Measurements from ENCODE around the gene FAM50B. TPM values are rescaled to one million over a fixed set of nuclear protein-coding genes. Genes with fewer than 3 reads are reported as not detected.
"Not testable (repeated sequence)": the region's sequence is repeated elsewhere in the genome, so short reads cannot be mapped to it uniquely, and the experiment has no call there.

Gene FAM50B
- total RNA-seq, 1 experiment from 2014 or later, result 14.3 TPM

- Histone ChIP-seq H3K27me3 (ENCODE audit: insufficient read depth, low read depth) (no peaks in the 10 kb centered on the region), H2AFZ (no peak overlapping the region), H3K36me3 (ENCODE audit: low read depth) (no peaks in the 10 kb centered on the region), H4K20me1 (ENCODE audit: insufficient read depth) (no peaks in the 10 kb centered on the region), H3K4me1 (replicated peaks; ENCODE audit: insufficient read depth) (no peaks in the 10 kb centered on the region), H3K9me2 (ENCODE audit: insufficient read depth) (no peaks in the 10 kb centered on the region), H3F3A (ENCODE audit: insufficient read depth, low read depth) (no peaks in the 10 kb centered on the region), H3K79me2 (ENCODE audit: low read depth) (no peaks in the 10 kb centered on the region), H3K27ac (no peak overlapping the region), H3K9me3 (ENCODE audit: insufficient read depth, low read depth) (no peaks in the 10 kb centered on the region), H3K4me3 (no peak overlapping the region), H3K4me2 (no peak overlapping the region)
- POLR2A ChIA-PET (ENCODE audit: unreplicated experiment), result no interaction called here
- intact Hi-C loops (cut with micrococcal nuclease; ENCODE audit: unreplicated experiment), result no loop called here
- DNase-seq, result no peak
- no TSS peak for BruUV-seq (replicated peaks)
- CTCF ChIA-PET, result interaction anchor here (0.6 kb wide), 1 partner anchor 73 kb away, joined by 6 read pairs; no protein-coding TSS in a partner anchor
- TF ChIP-seq EZH2 (IDR thresholded peaks at IDR 0.05; ENCODE audit: low read depth), result no peak
- no peak for TF ChIP-seq CTCF (conservative IDR thresholded peaks at IDR 0.05)
These were observed 10.8 kb downstream of the FAM50B start for GRCh38 chr6:3859878-3860552.

- Histone ChIP-seq H3K27ac (no peak overlapping the region), H3K27me3 (ENCODE audit: insufficient read depth, low read depth) (no peaks in the 10 kb centered on the region), H3K79me2 (ENCODE audit: low read depth) (no peaks in the 10 kb centered on the region), H2AFZ (no peak overlapping the region), H3K9me3 (ENCODE audit: insufficient read depth, low read depth) (no peaks in the 10 kb centered on the region), H3K4me3 (no peak overlapping the region), H3K4me2 (no peak overlapping the region), H3K9me2 (ENCODE audit: insufficient read depth) (no peaks in the 10 kb centered on the region), H3K36me3 (ENCODE audit: low read depth) (no peaks in the 10 kb centered on the region), H4K20me1 (ENCODE audit: insufficient read depth) (no peaks in the 10 kb centered on the region), H3K4me1 (replicated peaks; ENCODE audit: insufficient read depth) (no peaks in the 10 kb centered on the region), H3F3A (ENCODE audit: insufficient read depth, low read depth) (no peaks in the 10 kb centered on the region)
- intact Hi-C loops (cut with micrococcal nuclease; ENCODE audit: unreplicated experiment), result no loop called here
- ChIA-PET POLR2A (ENCODE audit: unreplicated experiment) (interaction anchor here (0.5 to 0.6 kb wide), 4 partner anchors 12 to 607 kb away, joined by 3 to 7 read pairs (median 4); partner anchors contain the start of gene FAM50B), CTCF (interaction anchor here (0.7 kb wide), 1 partner anchor 11 kb away, joined by 3 read pairs; no protein-coding TSS in a partner anchor)
- TF ChIP-seq CTCF (conservative IDR thresholded peaks at IDR 0.05) (no peak), EZH2 (IDR thresholded peaks at IDR 0.05; ENCODE audit: low read depth) (no peak)
- no TSS peak for BruUV-seq (replicated peaks)
- no peak for DNase-seq
These were observed 12.3 kb downstream of the FAM50B start for GRCh38 chr6:3861424-3861823.

GRCh38 chr6:3862038-3862437 is 12.9 kb downstream of the FAM50B start:
- no peak overlapping the region for H3K4me3 ChIP-seq
- no peak for DNase-seq
- H3K27ac ChIP-seq, result no peak overlapping the region
- H4K20me1 ChIP-seq (ENCODE audit: insufficient read depth), result no peaks in the 10 kb centered on the region
- no peaks in the 10 kb centered on the region for H3K9me3 ChIP-seq (ENCODE audit: insufficient read depth, low read depth)
- no peak overlapping the region for H2AFZ ChIP-seq
- no peaks in the 10 kb centered on the region for H3K9me2 ChIP-seq (ENCODE audit: insufficient read depth)
- no peak for TF ChIP-seq CTCF (conservative IDR thresholded peaks at IDR 0.05)
- no peak for TF ChIP-seq EZH2 (IDR thresholded peaks at IDR 0.05; ENCODE audit: low read depth)
- no peaks in the 10 kb centered on the region for H3K36me3 ChIP-seq (ENCODE audit: low read depth)
- intact Hi-C loops (cut with micrococcal nuclease; ENCODE audit: unreplicated experiment), result no loop called here
- POLR2A ChIA-PET (ENCODE audit: unreplicated experiment), result interaction anchor here (0.5 to 0.6 kb wide), 4 partner anchors 13 to 606 kb away, joined by 3 to 7 read pairs (median 4); partner anchors contain the start of gene FAM50B
- no TSS peak for BruUV-seq (replicated peaks)
- H3K27me3 ChIP-seq (ENCODE audit: insufficient read depth, low read depth), result no peaks in the 10 kb centered on the region
- no peak overlapping the region for H3K4me2 ChIP-seq
- H3F3A ChIP-seq (ENCODE audit: insufficient read depth, low read depth), result no peaks in the 10 kb centered on the region
- no peaks in the 10 kb centered on the region for H3K4me1 ChIP-seq (replicated peaks; ENCODE audit: insufficient read depth)
- no peaks in the 10 kb centered on the region for H3K79me2 ChIP-seq (ENCODE audit: low read depth)
- CTCF ChIA-PET, result no interaction called here

- CTCF ChIA-PET; H4K20me1 ChIP-seq (ENCODE audit: insufficient read depth); H2AFZ ChIP-seq; DNase-seq; H3K27me3 ChIP-seq (ENCODE audit: insufficient read depth, low read depth); H3K4me1 ChIP-seq (replicated peaks; ENCODE audit: insufficient read depth); H3F3A ChIP-seq (ENCODE audit: insufficient read depth, low read depth); H3K9me3 ChIP-seq (ENCODE audit: insufficient read depth, low read depth); intact Hi-C loops (cut with micrococcal nuclease; ENCODE audit: unreplicated experiment); H3K4me3 ChIP-seq; H3K27ac ChIP-seq; H3K79me2 ChIP-seq (ENCODE audit: low read depth); H3K36me3 ChIP-seq (ENCODE audit: low read depth); BruUV-seq (replicated peaks); POLR2A ChIA-PET (ENCODE audit: unreplicated experiment); H3K4me2 ChIP-seq; H3K9me2 ChIP-seq (ENCODE audit: insufficient read depth): not testable (repeated sequence)
These were observed 14.1 kb downstream of the FAM50B start for GRCh38 chr6:3863322-3863721.

Data from PC-9 (cell line).